ENCODE results near the gene BORCS5.
"Not testable (repeated sequence)": the region's sequence is repeated elsewhere in the genome, so short reads cannot be mapped to it uniquely, and the experiment has no call there.

BORCS5 gene

DNA sequence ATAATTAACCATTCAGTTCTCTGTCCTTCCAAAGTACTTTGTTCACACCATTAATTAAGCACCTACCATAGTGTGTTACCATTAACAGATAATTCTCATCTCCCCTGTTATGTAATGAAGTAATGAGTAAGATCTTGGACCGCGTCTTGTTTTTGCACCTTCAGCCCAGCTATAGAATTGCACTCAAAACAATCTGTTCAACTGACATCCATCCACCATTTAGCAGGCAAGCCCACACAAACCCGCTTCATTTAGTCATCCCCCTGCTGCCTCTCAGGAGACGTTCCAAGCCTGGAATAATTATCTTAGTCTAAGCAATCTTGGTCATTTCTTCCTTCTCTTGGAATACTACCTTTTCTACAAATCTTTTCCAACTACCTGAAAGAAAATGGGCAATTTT is 131.4 kb downstream of the BORCS5 start:
- no peak for DNase-seq (ENCODE audit: low spot score)

DNA sequence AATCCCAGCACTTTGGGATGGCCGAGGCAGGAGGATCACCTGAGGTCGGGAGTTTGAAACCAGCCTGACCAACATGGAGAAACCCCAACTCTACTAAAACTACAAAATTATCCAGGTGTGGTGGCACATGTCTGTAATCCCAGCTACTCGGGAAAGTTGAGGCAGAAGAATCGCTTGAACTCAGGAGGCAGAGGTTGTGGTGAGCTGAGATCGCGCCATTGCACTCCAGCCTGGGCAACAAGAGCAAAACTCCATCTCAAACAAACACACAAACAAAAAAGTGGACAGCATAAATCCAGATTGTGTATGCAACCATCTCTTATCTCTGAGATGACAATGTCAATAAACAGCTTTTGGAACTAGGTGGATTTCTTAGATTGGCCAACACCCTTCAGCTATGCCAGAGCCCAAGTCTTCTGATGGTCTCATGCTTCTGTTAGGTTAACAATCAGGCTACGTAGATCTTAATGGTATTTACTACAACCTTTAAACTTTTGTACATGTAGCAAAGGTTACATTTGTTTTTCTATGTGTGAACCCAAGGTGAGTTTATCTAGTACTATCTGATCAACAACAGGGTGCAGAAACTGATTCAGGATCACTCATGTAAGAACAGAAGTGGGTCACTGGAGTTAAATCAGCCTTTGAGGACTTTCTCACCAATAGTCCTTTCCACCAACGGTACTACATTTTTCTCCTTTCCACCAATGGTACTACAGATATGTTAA is 132.1 kb downstream of the BORCS5 start:
- DNase-seq (ENCODE audit: low spot score), result no peak

DNA sequence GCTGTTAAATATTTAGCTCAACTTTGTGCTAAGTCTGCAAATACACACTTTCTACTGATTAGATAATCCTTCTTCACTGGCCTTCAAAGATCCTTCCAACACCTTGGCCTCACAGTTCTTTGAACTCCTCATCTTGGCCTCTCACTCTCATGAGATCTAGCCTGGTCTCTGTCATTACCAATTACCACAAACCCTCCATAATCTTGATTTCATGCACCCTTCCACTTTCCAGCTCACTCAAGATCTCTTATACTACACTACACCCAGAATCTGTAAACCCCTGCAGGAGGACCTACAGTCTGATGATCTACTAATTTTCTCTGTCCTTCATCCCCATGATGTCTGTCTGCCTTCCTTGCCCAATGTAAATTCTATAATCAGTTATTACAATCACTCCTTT is 134.7 kb downstream of the BORCS5 start:
- DNase-seq (ENCODE audit: low spot score), result no peak

DNA sequence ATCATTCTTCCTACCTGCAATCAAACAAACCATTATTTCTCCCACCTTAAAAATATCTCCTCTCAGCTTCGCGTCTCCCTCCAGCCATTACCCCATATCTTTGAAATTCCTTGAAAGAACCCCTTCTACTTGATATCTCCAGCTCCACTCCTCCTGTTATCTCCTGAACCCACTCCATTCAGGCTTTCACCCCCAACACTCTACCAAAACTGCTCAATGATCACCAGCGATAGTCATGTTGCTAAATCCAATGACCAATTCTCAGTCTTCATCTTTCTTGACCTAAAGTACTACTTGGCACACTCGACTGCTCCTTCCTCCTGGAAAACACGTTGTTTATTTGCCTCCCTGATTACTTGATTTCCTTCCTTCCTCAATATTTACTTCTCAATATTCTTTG is 135.7 kb downstream of the BORCS5 start:
- no peak for DNase-seq (ENCODE audit: low spot score)

DNA sequence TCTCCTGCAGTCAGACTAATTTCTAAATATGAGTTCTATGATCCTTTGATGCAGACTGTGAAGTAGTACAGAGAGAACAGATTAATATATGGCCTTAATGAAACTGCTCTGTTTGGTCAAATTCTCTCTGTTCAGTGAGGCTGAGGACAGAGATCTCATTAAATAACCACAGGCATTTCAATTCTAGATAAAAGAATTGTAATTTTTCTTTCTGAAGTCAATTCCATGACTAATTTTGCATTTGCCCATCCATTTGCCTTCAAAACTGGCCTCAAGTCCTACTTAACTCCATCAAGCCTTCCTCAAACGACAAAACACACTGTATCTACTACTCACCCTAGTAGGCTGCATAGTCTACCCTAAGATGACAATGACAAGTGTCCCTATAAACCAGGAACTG is 138.7 kb downstream of the BORCS5 start:
- no peak for DNase-seq (ENCODE audit: low spot score)

DNA sequence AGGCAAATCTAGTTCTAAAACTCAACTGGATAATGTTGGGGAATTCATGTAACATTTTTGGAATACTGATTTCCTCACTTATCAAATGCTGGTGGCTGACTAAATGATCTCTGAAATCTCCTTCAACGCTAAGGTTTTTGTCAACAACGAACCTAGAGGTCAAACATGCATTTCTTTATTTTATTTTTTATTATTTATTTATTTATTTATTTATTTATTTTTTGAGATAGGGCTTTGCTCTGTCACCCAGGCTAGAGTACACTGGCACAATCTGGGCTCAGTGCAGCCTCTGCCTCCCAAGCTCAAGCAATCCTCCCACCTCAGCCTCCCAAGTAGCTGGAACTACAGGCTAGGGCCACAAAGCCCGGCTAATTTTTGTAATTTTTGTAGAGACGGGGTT is 141.3 kb downstream of the BORCS5 start:
- DNase-seq (ENCODE audit: low spot score), result no peak

DNA sequence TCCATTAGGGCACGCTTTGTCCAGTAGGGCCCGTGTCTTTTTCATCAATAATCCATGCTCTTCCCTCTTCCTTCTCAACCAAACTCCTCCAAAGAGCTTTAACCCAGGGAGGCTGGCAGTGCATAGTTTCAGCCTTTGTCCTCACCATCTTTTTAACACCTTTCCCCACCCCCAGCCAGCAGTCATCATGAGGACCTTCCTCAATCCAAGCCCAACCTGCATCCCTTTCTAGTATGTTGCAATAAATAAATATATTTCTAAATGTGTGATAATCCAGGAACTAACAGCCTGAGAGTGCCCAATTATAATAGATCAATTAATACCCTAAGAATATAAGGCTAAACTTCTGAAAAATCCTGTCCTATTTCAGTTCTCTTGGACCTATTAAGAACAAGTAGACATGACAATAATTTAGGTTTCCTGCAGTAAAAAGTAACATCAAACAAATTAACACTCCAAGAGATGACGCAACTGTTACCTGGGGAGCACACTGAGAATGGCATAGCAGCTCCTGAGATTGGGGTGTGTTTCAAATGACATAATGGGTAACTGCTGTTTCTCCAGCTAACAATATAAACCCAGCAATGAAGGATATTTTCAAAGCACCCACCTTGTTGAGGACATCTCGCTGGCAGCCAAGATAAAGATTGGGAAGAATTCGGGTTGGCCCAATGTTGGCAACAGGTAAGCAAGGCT is 143.2 kb downstream of the BORCS5 start:
- DNase-seq (ENCODE audit: low spot score), result no peak

DNA sequence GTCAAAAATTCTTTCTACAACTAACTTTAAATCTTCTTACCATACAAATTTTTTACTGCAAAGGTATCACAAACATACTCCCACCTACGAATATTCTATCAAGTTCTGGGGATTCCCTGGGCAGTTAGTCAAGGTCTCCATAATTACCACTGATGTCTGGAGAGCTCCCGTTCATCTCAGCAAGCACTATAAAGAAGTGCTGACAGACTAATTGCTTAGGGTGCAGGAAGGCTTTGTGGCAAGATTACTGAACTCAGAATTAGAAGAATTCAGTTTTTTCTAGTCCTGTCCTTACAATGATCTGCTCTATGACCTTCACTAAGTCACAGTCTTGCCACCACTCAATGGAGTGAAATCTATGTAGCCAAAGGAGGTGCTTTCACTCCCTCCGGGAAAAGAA is 144.2 kb downstream of the BORCS5 start:
- DNase-seq (ENCODE audit: low spot score), result no peak

DNA sequence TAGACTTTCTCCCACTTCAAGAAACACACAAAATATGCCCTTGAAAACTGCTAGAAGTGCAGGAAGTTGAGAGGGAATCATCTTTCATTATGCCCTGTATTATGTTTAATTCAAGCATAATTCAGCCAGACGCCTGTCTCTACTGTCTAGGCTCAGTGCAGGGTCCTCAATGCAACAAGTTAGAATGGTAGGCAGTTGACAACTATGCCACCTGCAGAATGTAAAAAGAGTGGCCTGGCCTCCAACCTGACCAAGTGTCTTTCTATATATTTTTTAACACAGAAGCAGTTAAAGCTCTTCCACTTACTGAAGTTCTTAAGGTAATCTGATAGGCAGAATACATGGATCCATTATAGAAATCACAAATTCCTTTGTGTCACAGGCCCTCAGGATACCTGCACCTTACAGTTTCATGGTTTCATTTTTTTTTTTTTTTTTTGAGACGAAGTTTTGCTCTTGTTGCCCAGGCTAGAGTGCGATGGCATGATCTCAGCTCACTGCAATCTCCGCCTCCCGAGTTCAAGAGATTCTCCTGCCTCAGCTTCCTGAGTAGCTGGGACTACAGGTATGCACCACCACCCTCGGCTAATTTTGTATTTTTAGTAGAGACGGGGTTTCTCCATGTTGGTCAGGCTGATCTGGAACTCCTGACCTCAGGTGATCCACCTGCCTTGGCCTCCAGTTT is 145.4 kb downstream of the BORCS5 start:
- not testable (repeated sequence) for DNase-seq (ENCODE audit: low spot score)

DNA sequence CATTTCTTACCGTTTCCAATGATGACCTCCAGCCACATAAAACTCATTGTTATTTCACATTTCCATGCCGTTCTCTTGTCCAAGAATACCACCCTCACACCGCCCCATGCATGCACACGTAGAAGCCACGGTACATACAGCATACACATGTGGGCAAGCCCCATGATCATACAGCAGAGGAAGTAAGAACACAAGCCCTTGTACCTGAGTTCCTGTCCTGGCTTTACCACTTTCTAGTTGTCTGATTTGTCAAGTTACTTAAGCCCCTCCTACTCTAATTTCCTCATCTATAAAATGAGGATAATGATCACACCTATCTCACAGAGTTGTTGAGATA is 145.9 kb downstream of the BORCS5 start:
- no peak for DNase-seq (ENCODE audit: low spot score)

DNA sequence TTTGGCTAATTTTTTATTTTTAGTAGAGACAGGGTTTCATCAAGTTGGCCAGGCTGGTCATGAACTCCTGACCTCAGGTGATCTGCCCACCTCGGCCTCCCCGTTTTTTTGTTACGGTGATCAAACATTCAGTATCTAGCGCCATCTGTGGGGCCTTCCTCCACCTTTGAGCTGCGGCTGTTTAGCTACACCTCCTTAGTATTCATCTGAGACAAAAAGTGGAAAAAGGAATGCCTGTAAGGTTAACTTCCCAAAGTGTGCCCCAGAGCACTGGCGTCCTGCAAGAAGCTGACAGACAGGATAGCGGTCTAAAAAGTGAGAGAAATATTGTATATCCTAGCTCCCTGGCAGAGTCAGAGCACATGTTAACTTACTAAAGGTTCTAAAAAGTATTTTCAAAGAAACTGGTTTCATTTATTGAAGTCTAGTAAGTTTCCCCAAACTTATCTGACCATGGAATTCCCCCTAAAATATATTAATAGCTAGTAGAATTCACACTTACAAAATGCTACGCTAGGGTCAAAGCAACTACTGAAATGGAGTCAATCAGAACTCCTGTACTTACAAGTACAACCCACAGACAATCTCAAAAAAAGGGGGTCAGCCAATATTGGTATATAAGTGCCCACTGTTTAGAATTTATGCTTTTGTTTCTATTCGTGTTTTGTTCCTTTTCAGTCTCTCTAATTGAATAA is 146.7 kb downstream of the BORCS5 start:
- no peak for DNase-seq (ENCODE audit: low spot score)

DNA sequence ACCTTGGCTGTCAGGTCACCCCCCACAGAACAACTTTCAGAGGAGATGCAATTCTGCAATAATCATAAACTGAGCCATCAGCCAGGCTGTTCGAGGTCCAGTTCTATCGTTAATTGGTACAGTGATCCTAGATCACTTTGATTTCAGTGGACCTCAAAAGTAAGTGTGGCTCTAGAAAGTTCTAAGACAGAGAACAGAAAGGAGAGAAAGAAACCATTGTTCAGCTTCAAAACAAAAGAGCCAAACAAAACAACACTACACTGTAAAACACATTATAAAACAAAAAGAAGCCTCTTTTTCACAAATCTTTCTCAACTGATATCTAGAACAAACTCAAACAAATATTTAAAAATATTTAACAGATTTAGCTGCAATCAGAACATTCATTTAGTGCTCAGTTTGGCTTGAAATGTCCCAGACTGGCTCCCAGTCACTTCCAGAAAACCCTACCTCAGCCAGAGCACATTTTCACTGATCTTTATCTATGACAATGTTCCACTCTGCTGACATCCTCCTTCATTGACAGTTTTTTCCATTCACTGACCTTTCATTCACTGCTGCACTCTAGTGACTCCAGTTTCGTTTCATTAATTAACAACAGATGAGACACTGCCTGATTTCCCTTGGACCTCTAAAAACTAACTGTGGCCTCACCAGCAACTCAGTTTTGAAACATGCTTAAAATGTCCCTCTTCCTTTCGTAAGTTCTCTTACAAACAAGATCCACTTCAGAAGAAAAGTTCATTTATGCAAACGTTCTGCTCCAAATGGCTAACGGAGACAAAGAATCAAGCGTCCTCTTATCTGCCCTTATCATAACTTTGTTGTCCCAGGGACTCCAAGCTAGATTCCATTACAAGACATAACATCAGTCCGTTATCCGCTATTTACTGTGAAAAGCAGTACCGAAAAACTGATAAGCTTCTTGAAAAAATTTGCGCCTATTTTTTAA is 148.9 kb downstream of the BORCS5 start:
- peak; percentile 40 for DNase-seq (ENCODE audit: low spot score)

DNA sequence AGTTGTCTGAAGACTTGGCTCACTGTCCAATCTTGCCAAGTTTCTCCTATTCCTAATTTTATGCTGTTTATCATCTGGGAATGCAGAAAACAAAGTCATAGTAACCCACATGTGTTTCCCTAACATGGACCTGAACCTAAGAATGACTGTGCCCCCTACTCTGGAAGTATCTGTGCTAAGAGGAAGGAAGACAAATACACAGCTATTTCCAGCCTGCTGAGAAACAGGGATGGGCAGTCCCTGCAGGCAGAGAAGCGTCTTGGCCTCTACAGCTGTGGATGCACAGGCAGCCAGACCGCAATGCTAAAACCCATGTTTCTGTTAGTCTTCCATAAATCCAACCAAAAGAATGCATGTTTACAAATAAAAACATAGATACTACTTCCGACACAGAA is 149.6 kb downstream of the BORCS5 start:
- DNase-seq (ENCODE audit: low spot score), result peak; percentile 55

DNA sequence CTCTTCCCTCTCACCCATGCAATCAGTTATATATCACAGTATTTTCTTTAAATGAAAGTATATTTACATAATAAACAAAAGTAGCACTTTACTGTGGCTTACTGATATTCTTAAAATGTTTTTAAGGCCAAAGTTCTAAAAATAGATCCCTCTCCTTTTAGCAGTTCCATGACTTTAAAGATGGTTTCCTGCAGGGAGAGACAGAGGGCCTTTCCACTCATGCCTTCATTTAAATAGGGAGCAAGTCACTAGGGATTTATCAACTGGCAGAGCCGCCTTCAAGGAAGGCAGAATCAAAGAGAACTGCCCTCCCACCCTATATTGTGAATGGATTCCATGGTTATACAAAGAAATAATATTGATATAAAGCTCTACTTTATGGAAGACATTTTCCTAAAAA is 150.2 kb downstream of the BORCS5 start:
- DNase-seq (ENCODE audit: low spot score), result no peak

DNA sequence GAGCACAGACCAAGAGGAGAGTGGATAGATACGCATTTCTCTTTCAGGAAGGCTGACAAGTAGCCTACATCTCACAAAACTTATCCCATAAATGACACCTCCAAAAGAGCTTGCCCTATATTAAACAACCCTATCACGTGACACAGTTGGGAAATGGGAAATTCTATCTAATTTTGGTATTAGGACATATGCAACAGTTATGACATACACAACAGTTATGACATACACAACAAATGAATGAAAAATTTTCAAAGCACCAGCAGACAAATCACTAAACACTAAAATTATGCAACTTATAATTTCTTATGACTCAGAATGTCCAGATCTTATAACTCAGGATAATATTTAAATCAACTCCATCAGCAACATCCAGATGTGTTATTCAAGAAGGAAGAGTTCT is 151.7 kb downstream of the BORCS5 start:
- DNase-seq (ENCODE audit: low spot score), result no peak

DNA sequence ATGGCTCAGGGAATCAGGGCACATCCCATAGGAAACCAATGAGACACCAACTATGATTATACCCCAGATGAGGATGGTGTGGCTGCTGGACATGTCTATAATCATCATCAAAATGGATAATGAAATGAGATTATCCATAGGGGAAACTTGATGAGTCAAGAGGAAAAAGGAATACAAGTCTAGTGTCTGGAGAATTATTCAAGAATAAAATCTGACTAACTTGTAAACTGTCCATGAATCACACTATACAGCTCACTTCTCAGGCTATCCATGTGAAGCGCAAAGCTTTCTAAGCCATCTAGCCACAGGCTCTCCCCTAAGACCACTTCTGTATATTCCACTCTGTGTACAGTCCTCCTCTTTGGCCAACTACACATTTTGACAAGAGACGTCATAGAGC is 153.3 kb downstream of the BORCS5 start:
- DNase-seq (ENCODE audit: low spot score), result peak; percentile 86

DNA sequence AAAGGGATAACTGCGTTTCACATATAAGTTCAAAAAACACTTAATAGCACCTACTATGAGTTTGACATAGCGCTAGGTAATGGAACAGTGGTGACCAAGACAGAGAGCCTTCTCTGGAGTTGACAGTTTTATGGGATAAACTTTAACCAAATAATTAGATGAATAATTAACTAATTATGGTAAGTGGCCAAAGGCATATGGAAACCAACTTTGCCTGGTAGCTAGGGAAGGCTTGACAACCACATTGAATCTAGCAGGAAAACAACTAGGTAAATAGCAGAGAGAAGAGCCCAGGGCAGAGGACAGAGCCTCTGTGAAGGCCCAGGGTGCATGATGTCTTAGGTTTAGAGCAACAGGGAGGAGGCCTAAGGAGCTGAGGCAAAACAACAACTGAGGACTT is 153.7 kb downstream of the BORCS5 start:
- DNase-seq (ENCODE audit: low spot score), result no peak

DNA sequence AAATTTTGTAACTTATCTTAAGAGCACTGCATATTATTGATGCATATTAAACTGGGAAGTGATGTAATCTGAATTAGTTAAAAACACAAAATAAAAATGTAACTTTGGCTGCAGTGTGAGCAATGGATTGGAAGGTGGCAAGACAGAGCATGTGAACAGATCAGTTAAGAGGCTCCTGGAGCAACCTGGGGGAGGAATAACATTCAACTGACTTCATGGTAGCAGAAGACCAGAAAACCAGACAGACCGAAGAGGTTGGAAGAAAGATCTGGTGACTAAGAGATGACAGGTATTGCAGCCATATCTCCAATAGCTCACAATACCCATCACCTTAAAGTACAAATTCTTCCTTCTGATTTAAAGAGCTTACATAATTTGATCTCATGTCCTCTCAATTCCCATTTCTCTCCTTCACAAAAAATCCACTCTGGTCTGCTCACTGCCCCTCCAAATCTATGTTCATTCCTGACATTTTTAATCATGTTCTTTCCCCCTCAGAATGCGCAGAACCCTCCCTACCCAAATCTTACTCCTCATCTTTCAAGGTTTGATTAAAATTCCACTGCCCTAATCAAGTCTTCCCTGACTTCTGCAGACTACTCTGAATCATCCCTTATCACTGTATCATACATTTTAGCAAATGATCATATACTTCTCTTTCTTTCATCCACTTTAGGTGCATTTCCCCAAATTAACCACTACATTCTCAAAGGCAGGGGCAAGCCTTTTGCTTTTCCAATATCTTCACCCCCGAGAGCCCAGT is 154.3 kb downstream of the BORCS5 start:
- DNase-seq (ENCODE audit: low spot score), result no peak

DNA sequence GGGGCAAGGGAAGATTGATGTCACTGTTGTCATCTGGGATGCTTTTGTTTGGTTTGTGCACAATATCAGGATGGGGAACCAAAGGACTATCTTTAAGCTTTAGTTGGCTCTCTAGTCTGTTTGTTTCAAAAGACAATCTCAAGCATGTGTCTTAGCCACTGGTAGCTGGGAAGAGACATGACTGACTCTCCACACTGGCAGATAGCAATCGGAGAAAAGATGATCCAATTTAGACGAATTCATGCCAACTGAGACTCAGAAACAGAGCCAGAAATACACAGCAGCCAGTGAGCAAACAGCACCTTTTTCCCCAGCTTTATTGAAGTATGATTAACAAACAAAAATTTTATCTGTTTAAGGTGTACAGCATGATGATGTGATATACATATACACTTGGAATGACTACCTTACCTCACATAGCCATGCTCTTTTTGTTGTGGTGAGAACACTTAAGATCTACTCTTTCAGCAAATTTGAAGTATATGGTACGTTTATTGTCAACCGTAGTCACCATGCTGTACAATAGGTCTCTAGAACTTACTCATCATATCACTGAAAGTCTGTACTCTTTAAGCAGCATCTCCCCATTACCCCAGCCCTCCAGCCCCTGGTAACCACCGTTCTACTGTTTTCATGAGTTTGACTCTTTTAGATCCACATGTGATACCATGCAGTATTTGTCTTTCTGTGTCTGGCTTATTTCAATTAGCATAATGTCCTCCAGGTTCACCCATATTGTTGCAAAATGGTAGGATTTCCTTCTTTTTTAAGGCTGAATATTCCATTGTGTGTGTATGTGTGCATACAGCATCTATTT is 155.2 kb downstream of the BORCS5 start:
- DNase-seq (ENCODE audit: low spot score), result no peak

DNA sequence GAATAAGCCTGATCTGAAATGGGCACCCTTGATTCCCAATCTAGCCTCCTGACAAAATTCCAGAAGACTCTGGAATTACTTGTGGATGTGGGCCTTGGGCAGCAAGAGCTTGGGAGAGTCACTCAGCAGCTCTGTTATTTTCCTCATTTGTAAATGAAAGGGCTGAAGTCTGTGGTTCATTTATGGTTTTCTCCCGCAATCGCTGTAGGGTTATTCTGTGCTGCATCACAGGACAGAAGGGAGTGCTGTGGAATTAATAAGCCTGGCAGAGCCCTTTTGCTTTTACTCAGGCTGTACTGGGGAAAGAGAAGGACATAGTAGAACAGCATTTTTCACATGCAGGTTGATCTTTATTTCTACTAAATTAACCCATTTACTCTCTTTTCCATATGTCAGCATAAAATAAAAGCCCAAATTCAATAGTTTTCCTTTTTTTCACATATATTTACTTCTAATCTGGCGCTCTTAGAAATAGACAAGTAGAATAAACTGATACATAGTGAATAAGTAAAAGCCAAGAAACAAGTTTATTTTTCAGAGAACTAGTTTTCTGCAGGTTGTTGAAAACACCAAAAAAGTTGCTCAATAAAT is 156.6 kb downstream of the BORCS5 start:
- no peak for DNase-seq (ENCODE audit: low spot score)

All from kidney capillary endothelial cell (primary cell).